DND-41 (cell line): ENCODE data around the gene POP5.

Experiments used
- EZH2 ChIP-seq: IDR thresholded peaks from 3 replicates; pipeline ENCODE4 v1.6.1; 2012; ENCODE audit warnings: borderline replicate concordance, low read depth, mild to moderate bottlenecking, moderate library complexity, low read length, inconsistent platforms; ENCODE audit not compliant: severe bottlenecking
- TF ChIP-seq, protein P1 (sequence below): IDR thresholded peaks from 2 replicates; pipeline ENCODE4 v1.5.1; 2012; ENCODE audit warnings: borderline replicate concordance, low read length, moderate library complexity, mild to moderate bottlenecking; ENCODE audit not compliant: poor library complexity, severe bottlenecking; ENCODE audit errors: extremely low read depth

DNA sequence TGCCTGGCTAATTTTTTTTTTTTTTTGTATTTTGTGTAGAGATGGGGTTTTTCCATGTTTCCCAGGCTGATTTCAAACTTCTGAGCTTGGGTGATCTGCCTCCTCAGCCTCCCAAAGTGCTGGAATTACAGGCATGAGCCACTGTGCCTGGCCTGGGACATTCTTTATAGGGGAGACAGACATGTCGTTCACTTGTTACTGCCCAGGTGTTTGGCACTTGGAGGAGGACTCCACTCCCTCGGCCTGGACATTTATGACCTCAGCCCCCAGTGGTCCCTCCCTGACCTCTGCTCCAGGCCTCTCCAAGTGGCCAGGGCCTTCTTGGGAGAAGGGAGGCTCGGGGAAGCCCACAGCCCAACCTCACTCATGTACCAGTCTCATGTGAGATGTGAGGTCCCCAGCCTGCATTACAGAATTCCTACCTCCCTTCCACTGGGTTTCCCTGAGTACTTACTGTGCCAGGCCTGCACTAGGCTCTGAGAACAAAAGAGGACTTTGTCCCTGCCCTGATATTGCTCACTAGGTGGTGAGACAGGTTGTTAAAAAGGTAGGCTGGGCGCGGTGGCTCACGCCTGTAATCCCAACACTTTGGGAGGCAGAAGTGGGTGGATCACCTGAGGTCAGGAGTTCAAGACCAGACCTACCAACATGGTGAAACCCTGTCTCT lies 9.7 kb upstream of the POP5 start:
- TF ChIP-seq, protein P1, sequence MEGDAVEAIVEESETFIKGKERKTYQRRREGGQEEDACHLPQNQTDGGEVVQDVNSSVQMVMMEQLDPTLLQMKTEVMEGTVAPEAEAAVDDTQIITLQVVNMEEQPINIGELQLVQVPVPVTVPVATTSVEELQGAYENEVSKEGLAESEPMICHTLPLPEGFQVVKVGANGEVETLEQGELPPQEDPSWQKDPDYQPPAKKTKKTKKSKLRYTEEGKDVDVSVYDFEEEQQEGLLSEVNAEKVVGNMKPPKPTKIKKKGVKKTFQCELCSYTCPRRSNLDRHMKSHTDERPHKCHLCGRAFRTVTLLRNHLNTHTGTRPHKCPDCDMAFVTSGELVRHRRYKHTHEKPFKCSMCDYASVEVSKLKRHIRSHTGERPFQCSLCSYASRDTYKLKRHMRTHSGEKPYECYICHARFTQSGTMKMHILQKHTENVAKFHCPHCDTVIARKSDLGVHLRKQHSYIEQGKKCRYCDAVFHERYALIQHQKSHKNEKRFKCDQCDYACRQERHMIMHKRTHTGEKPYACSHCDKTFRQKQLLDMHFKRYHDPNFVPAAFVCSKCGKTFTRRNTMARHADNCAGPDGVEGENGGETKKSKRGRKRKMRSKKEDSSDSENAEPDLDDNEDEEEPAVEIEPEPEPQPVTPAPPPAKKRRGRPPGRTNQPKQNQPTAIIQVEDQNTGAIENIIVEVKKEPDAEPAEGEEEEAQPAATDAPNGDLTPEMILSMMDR, result no peak
- TF ChIP-seq EZH2, result no peak
